ENCODE measurements around the gene SCO1. TPM values are rescaled to one million over a fixed set of nuclear protein-coding genes. Genes with fewer than 3 reads are reported as not detected.

The SCO1 gene
- total RNA-seq, 2 experiments from 2014 or later, result 55.1 to 56.1 TPM

DNA sequence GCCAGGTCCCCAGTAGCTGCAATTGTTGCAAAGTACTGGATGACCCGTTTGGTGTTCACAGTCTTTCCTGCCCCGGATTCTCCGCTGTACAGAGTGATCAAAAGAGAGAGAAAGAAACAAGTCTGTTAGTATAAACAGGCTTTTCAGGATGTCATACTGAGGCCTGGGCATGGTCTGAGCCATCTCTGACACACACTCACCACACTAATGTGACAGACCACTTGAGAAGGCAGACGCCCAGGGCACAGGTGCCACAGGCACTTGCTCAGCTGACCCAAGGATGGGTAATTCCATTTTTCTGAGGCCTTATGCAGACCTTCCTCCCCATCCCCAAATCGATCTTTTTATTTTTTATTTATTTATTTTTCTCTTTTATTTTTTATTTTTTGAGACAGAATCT is 47.7 kb downstream of the SCO1 start:
- no peak for DNase-seq
- H3K36me3 Mint-ChIP-seq, result peaks cover 12% of the 10 kb centered on the region
- peaks cover 4% of the 10 kb centered on the region for H3K27me3 Mint-ChIP-seq
- no peaks in the 10 kb centered on the region for H3K9me3 Mint-ChIP-seq
- H3K4me1 Mint-ChIP-seq, result peaks cover 9% of the 10 kb centered on the region
- no peak overlapping the region for H3K4me3 Mint-ChIP-seq
- H3K27ac Mint-ChIP-seq, result no peak overlapping the region

DNA sequence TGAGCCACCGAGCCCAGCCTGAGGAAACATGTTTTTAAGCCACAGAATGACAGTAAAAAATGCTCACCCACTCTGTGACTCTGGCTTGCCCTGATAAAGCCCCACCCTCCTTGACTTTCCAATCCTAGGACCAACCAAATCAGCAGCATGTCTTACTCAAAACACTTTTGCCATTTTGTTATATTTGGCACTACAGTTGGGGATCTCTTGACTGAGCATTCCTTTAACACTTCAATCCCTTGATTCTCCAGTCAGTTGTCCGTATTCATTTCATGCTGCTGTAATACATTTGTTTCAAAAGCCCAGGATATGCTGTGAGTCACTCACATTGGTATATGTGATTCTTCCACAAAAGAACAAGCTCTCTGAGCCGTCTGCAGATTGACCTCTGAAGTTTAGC is 48.4 kb downstream of the SCO1 start:
- DNase-seq, result no peak
- Mint-ChIP-seq H3K36me3 (peaks cover 11% of the 10 kb centered on the region), H3K9me3 (no peaks in the 10 kb centered on the region), H3K4me3 (no peak overlapping the region), H3K27ac (no peak overlapping the region), H3K4me1 (peaks cover 9% of the 10 kb centered on the region), H3K27me3 (peaks cover 1% of the 10 kb centered on the region)

DNA sequence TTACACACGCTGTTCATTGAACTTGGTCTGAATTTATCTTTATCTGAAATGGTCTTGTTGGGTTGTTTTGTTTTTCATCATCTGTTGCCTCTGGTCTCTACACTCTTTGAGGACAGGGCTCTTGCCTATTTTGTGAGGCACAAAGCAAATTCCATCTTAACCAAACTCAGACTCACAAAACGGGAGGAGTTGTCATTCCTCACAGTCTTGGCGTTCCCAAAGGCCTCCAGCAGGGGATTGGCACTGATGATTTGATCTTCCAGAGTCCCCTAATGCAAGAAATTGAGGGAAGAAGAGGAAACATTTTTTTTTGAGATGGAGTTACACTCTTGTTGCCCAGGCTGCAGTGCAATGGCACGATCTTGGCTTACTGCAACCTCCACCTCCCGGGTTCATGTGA is 49.0 kb downstream of the SCO1 start:
- H3K9me3 Mint-ChIP-seq, result no peaks in the 10 kb centered on the region
- no peak overlapping the region for H3K27ac Mint-ChIP-seq
- H3K4me3 Mint-ChIP-seq, result no peak overlapping the region
- peaks cover 11% of the 10 kb centered on the region for H3K36me3 Mint-ChIP-seq
- DNase-seq, result no peak
- peaks cover 5% of the 10 kb centered on the region for H3K4me1 Mint-ChIP-seq
- H3K27me3 Mint-ChIP-seq, result no peaks in the 10 kb centered on the region

DNA sequence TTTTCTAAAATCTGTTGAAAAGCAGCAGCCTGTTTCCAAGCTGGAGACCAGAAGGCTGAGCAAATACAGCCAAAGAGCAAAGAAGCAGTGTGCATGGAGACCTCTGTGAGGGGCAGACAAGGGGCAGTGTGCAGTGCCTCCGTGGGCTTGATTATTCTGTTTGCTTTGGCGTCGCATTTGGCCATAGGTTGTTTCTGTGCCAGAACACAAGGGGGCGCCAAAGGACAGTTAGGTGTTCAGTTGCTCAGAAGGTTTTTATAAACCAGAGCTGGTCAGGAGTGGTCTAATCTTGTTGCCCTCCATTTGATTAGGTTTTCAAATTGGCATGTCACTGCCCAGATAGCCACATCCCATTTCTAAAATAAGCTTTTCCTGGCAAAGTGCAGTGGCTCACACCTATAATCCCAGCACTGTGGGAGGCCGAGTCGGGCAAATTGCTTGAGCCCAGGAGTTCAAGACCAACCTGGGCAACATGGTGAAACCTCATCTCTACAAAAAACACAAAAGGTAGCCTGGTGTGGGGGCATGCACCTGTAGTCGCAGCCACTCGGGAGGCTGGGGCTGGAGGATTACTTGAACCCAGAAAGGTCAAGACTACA is 50.8 kb downstream of the SCO1 start:
- H3K27me3 Mint-ChIP-seq, result no peaks in the 10 kb centered on the region
- H3K27ac Mint-ChIP-seq, result no peak overlapping the region
- H3K36me3 Mint-ChIP-seq, result peaks cover 10% of the 10 kb centered on the region
- H3K4me3 Mint-ChIP-seq, result no peak overlapping the region
- H3K4me1 Mint-ChIP-seq, result no peaks in the 10 kb centered on the region
- no peaks in the 10 kb centered on the region for H3K9me3 Mint-ChIP-seq
- DNase-seq, result peak; percentile 67

GRCh38 chr17:10640475-10640874 is 56.9 kb downstream of the SCO1 start:
- no peak overlapping the region for H3K4me3 Mint-ChIP-seq
- no peaks in the 10 kb centered on the region for H3K27me3 Mint-ChIP-seq
- DNase-seq, result no peak
- no peak overlapping the region for H3K27ac Mint-ChIP-seq
- H3K4me1 Mint-ChIP-seq, result peaks cover 3% of the 10 kb centered on the region
- no peaks in the 10 kb centered on the region for H3K9me3 Mint-ChIP-seq
- H3K36me3 Mint-ChIP-seq, result peaks cover 14% of the 10 kb centered on the region

DNA sequence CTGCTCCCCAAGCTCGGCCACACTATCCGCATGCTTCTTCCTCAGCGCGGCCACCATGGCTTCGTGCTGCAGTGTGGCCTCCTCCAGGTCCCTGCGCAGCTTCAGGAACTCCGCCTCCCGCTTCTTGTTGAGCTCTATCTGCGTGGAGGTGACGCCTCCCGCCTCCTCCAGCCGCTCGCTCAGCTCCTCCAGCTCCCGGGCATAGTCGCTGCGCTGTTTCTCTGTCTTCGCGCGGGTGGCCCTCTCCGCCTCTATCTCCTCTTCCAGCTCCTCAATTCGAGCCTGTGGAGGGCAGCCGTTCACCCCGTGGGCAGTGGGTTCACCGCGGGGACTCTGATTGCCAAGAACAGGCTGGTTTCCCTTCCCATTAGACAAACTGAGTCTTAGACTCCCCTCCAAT is 59.2 kb downstream of the SCO1 start:
- Mint-ChIP-seq H3K4me1 (peaks cover 3% of the 10 kb centered on the region), H3K27me3 (no peaks in the 10 kb centered on the region), H3K27ac (no peak overlapping the region), H3K4me3 (no peak overlapping the region), H3K36me3 (peaks cover 14% of the 10 kb centered on the region), H3K9me3 (no peaks in the 10 kb centered on the region)
- DNase-seq, result no peak

DNA sequence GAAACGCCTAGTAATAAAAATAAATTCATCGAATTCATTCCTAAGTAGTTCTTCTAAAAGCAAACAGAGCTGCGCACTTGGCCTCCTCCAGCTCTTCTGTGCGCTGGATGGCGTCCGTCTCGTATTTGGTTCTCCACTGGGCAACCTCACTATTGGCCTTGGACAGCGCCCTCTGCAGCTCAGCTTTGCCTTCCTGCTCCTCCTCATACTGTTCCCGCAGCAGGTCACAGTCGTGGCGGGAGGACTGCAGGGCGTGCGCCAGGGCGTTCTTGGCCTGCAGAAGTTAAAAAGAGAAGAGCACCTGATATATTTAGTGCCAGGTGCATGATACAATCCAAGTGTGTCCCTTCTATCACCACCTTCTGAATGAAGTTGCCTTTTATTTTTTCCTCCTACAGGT is 62.0 kb downstream of the SCO1 start:
- Mint-ChIP-seq H3K4me1 (peaks cover 5% of the 10 kb centered on the region), H3K36me3 (peaks cover 17% of the 10 kb centered on the region), H3K27me3 (no peaks in the 10 kb centered on the region), H3K9me3 (no peaks in the 10 kb centered on the region), H3K4me3 (no peak overlapping the region), H3K27ac (no peak overlapping the region)
- DNase-seq, result no peak

DNA sequence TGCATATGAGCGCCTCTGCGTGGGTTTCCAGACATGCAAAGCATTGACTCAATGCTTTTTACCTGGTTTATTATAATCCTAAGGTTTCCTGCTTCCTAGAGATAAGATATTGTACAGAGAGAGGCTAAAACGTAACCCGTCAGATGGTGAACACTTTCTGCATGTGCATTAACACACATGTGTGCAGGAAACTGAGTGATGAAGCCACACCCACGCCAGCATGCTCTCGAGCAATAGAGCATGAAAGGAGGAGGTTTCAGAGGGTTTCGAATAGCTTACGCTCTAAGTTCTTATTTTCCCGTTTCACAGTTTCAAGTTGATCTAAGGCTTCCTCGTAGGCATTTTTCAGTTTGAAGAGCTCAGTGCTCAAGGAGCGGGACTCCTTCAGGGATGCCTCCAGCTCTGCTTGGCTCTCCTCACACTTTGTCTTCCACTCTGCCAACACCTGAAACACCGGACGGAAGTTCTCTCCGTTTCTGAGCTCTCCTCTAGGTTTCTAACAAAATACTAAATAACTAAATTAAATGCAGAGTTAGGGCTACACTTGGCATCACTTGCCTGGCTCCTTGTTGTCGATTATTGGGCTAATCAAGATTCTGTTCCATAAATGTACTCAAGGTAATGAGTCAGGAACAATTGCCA is 63.5 kb downstream of the SCO1 start:
- H3K27me3 Mint-ChIP-seq, result no peaks in the 10 kb centered on the region
- H3K4me1 Mint-ChIP-seq, result peaks cover 5% of the 10 kb centered on the region
- H3K36me3 Mint-ChIP-seq, result peaks cover 31% of the 10 kb centered on the region
- no peaks in the 10 kb centered on the region for H3K9me3 Mint-ChIP-seq
- no peak for DNase-seq
- H3K27ac Mint-ChIP-seq, result no peak overlapping the region
- no peak overlapping the region for H3K4me3 Mint-ChIP-seq

GRCh38 chr17:10631701-10632100 is 65.6 kb downstream of the SCO1 start:
- Mint-ChIP-seq H3K4me1 (peaks cover 5% of the 10 kb centered on the region), H3K9me3 (no peaks in the 10 kb centered on the region), H3K27ac (no peak overlapping the region), H3K27me3 (no peaks in the 10 kb centered on the region), H3K4me3 (no peak overlapping the region), H3K36me3 (peaks cover 28% of the 10 kb centered on the region)
- DNase-seq, result no peak

GRCh38 chr17:10631048-10631700 is 66.2 kb downstream of the SCO1 start:
- Mint-ChIP-seq H3K36me3 (peaks cover 28% of the 10 kb centered on the region), H3K27me3 (no peaks in the 10 kb centered on the region), H3K4me1 (peaks cover 5% of the 10 kb centered on the region), H3K27ac (no peak overlapping the region), H3K4me3 (no peak overlapping the region), H3K9me3 (no peaks in the 10 kb centered on the region)
- DNase-seq, result peak; percentile 28

GRCh38 chr17:10629706-10630105 is 67.6 kb downstream of the SCO1 start:
- Mint-ChIP-seq H3K36me3 (peaks cover 24% of the 10 kb centered on the region), H3K9me3 (no peaks in the 10 kb centered on the region), H3K4me1 (peaks cover 1% of the 10 kb centered on the region), H3K4me3 (no peak overlapping the region), H3K27ac (no peak overlapping the region), H3K27me3 (no peaks in the 10 kb centered on the region)
- no peak for DNase-seq

GRCh38 chr17:10628756-10629155 is 68.6 kb downstream of the SCO1 start:
- Mint-ChIP-seq H3K9me3 (no peaks in the 10 kb centered on the region), H3K36me3 (peaks cover 24% of the 10 kb centered on the region), H3K4me3 (no peak overlapping the region), H3K27me3 (no peaks in the 10 kb centered on the region), H3K4me1 (peaks cover 1% of the 10 kb centered on the region), H3K27ac (no peak overlapping the region)
- DNase-seq, result no peak

DNA sequence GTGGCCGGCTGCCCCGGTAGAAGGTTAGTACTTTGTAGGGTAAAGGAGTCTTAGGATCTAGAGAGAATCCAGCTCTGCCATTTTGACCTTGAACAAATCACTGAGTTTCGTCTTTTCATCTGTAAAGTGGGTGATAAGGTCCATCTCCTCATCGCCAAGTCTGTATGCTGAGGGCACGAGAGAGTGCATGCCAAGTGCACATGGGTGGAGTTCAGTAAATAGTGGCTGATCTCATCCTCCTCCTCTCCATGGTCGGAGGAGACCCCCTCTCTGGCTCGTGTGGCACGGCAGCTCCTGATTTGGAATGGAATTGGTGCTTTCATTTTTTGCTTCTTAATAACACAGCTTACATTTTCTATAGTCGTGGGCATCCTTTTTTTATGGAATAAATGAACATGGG is 70.9 kb downstream of the SCO1 start:
- Mint-ChIP-seq H3K36me3 (peaks cover 21% of the 10 kb centered on the region), H3K27ac (no peak overlapping the region), H3K4me1 (peaks cover 1% of the 10 kb centered on the region), H3K9me3 (no peaks in the 10 kb centered on the region), H3K4me3 (no peak overlapping the region), H3K27me3 (no peaks in the 10 kb centered on the region)
- DNase-seq, result no peak

GRCh38 chr17:10624969-10625368 is 72.4 kb downstream of the SCO1 start:
- H3K4me3 Mint-ChIP-seq, result no peak overlapping the region
- no peaks in the 10 kb centered on the region for H3K27me3 Mint-ChIP-seq
- H3K9me3 Mint-ChIP-seq, result no peaks in the 10 kb centered on the region
- no peak for DNase-seq
- no peaks in the 10 kb centered on the region for H3K4me1 Mint-ChIP-seq
- H3K27ac Mint-ChIP-seq, result no peak overlapping the region
- peaks cover 14% of the 10 kb centered on the region for H3K36me3 Mint-ChIP-seq

DNA sequence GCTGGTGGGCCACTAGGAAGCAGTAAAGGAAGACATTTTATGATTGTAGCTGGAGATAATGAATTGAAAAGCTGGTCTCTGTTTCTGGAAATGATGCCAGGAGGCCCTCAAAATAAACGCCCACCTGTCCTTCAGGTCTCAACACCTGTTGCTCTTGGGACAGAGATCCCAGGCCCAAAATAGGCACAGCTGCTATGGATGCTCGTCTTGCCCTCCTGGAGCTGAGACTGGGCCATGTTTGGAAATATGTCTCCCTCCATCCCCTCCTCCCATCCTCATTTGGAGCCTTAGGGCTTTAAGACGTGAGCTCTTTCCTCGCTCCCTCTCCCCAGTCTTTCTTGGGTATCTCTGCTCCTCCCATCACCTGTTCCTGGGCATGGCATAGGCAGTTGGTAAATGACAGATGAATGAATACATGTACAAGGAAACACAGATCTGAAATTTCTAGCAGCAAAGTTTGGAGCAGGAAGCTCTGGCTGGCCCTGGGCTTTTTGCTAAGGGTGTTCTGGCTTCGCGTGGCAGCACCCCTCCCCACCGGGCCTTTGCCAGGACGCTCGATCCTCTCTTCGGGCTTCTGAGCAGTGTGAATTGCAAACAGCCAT is 73.5 kb downstream of the SCO1 start:
- peaks cover 2% of the 10 kb centered on the region for H3K36me3 Mint-ChIP-seq
- no peaks in the 10 kb centered on the region for H3K27me3 Mint-ChIP-seq
- H3K27ac Mint-ChIP-seq, result no peak overlapping the region
- H3K4me1 Mint-ChIP-seq, result no peaks in the 10 kb centered on the region
- H3K4me3 Mint-ChIP-seq, result no peak overlapping the region
- no peaks in the 10 kb centered on the region for H3K9me3 Mint-ChIP-seq
- DNase-seq, result no peak

Measured in activated naive CD8-positive, alpha-beta T cell treated with anti-CD3 and anti-CD28 coated beads for 36 hours (primary cell).